ENCODE data around the gene ZNF316. TPM values are rescaled to one million over a fixed set of nuclear protein-coding genes. Genes with fewer than 3 reads are reported as not detected.
A peak's percentile ranks its signal among the peaks of the same experiment; 100 is the strongest.

Gene ZNF316
- total and polyA plus RNA-seq, 10 donors, result 9.5 to 60.5 (median 44.2) TPM

GRCh38 chr7:6621195-6622133, 15.7 kb upstream of the ZNF316 start:
- WGBS, 5 donors, result 65 to 83% (median 76%) methylated on average over 14 to 20 of the region's 20 CpGs
- H3K36me3 ChIP-seq, result peaks cover 0 to 23% (median 3%) of the 10 kb centered on the region in 6 donors
- intact Hi-C loops (cut with DNase I; ENCODE audit: low total_unique reads), result no loop called here
- peak overlapping the region in 1 of 8 donors; percentile 27 for H3K4me3 ChIP-seq
- no peak for TF ChIP-seq POLR2A (IDR thresholded peaks at IDR 0.05)
- peak in 1 of 3 donors; percentile 21 for TF ChIP-seq POLR2AphosphoS5 (IDR thresholded peaks at IDR 0.05)
- no peak for DNase-seq
- H3K9me3 ChIP-seq, result no peaks in the 10 kb centered on the region
- peaks cover 3 to 60% (median 39%) of the 10 kb centered on the region in 6 donors for H3K4me1 ChIP-seq
- H3K27me3 ChIP-seq (replicated peaks in 1 of 7), result peaks cover 0 to 7% (median 0%) of the 10 kb centered on the region in 7 donors
- peak overlapping the region in 4 of 8 donors; percentile 27 to 53 (median 45) for H3K27ac ChIP-seq

GRCh38 chr7:6622134-6622710, 14.9 kb upstream of the ZNF316 start:
- WGBS, 5 donors, result 80 to 98% (median 97%) methylated on average over 1 to 67 of the region's 67 CpGs
- TF ChIP-seq CTCF (IDR thresholded peaks at IDR 0.05 in 8 of 11, conservative IDR thresholded peaks at IDR 0.05 in 3 of 11) (no peak), POLR2A (IDR thresholded peaks at IDR 0.05) (no peak), POLR2AphosphoS5 (IDR thresholded peaks at IDR 0.05) (no peak)
- no peak for DNase-seq
- Histone ChIP-seq H3K9me3 (no peaks in the 10 kb centered on the region), H3K4me3 (no peak overlapping the region), H3K36me3 (peaks cover 0 to 23% (median 3%) of the 10 kb centered on the region in 6 donors), H3K27me3 (replicated peaks in 1 of 7) (no peaks in the 10 kb centered on the region), H3K4me1 (peaks cover 3 to 52% (median 38%) of the 10 kb centered on the region in 6 donors), H3K27ac (peak overlapping the region in 1 of 8 donors; percentile 53)
- intact Hi-C loops (cut with DNase I; ENCODE audit: low total_unique reads), result no loop called here

GRCh38 chr7:6623589-6624245, 13.4 kb upstream of the ZNF316 start:
- Histone ChIP-seq H3K27ac (peak overlapping the region in 4 of 8 donors; percentile 44 to 83 (median 66)), H3K27me3 (replicated peaks in 1 of 7) (no peaks in the 10 kb centered on the region), H3K9me3 (no peaks in the 10 kb centered on the region), H3K36me3 (peaks cover 0 to 23% (median 3%) of the 10 kb centered on the region in 6 donors), H3K4me3 (peak overlapping the region in 1 of 8 donors; percentile 7), H3K4me1 (peaks cover 3 to 50% (median 38%) of the 10 kb centered on the region in 6 donors)
- 58 to 65% (median 64%) methylated on average over 12 to 15 of the region's 15 CpGs for WGBS, 5 donors
- DNase-seq, result no peak
- TF ChIP-seq POLR2A (IDR thresholded peaks at IDR 0.05), result no peak
- no peak for TF ChIP-seq CTCF (IDR thresholded peaks at IDR 0.05 in 8 of 11, conservative IDR thresholded peaks at IDR 0.05 in 3 of 11)
- TF ChIP-seq POLR2AphosphoS5 (IDR thresholded peaks at IDR 0.05), result peak in 2 of 3 donors; percentile 9 to 41
- intact Hi-C loops (cut with DNase I; ENCODE audit: low total_unique reads), result no loop called here

- Histone ChIP-seq H3K27me3 (replicated peaks in 1 of 7) (no peaks in the 10 kb centered on the region), H3K4me1 (peaks cover 3 to 49% (median 38%) of the 10 kb centered on the region in 6 donors), H3K27ac (peak overlapping the region in 4 of 8 donors; percentile 44 to 83 (median 66)), H3K4me3 (peak overlapping the region in 1 of 8 donors; percentile 7), H3K36me3 (peaks cover 0 to 23% (median 3%) of the 10 kb centered on the region in 6 donors), H3K9me3 (no peaks in the 10 kb centered on the region)
- TF ChIP-seq POLR2A (IDR thresholded peaks at IDR 0.05) (no peak), POLR2AphosphoS5 (IDR thresholded peaks at IDR 0.05) (no peak), CTCF (IDR thresholded peaks at IDR 0.05 in 8 of 11, conservative IDR thresholded peaks at IDR 0.05 in 3 of 11) (no peak)
- DNase-seq, result no peak
- 49 to 67% (median 54%) methylated on average over 3 of the region's 3 CpGs for WGBS, 5 donors
- intact Hi-C loops (cut with DNase I; ENCODE audit: low total_unique reads), result no loop called here
Observed at GRCh38 chr7:6624246-6624611, 12.9 kb upstream of the ZNF316 start.

Measured in spleen (tissue), 11 donors.